ENCODE data around the gene RAPGEF3.

RAPGEF3 gene

DNA sequence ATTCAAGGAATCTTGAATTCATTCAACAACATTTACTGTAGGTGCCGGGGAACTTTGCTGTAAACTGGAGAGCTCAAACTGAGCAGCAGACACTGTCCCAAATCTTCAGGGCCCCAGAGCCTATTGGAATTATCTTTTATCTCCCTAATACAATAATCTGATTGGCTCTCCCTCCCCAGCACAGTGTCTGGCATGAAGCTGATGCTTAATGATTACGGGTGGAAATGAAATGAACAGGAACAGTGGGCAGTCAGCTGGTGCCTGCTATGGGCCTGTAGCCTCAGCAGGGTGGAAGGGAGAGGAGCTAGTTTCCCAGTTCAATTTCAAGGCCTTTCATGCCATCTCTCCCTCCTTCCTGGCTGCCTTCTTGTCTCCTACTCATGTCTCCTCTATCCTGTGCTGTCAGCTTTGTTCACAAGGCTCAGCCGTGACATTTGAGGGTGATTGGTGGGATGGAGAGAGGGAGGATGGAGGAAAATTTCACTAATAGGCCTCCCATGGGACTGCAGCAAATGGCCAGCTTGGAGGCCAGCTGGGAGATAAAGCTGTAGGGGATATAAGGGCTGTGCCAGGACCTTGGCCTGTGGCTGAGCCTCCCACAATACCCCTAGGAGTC, 4.3 kb upstream of the RAPGEF3 start:
- TF ChIP-seq, protein P1, sequence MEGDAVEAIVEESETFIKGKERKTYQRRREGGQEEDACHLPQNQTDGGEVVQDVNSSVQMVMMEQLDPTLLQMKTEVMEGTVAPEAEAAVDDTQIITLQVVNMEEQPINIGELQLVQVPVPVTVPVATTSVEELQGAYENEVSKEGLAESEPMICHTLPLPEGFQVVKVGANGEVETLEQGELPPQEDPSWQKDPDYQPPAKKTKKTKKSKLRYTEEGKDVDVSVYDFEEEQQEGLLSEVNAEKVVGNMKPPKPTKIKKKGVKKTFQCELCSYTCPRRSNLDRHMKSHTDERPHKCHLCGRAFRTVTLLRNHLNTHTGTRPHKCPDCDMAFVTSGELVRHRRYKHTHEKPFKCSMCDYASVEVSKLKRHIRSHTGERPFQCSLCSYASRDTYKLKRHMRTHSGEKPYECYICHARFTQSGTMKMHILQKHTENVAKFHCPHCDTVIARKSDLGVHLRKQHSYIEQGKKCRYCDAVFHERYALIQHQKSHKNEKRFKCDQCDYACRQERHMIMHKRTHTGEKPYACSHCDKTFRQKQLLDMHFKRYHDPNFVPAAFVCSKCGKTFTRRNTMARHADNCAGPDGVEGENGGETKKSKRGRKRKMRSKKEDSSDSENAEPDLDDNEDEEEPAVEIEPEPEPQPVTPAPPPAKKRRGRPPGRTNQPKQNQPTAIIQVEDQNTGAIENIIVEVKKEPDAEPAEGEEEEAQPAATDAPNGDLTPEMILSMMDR (IDR thresholded peaks at IDR 0.05; ENCODE audit: unreplicated experiment in 3 of 3), result no peak
- H3K4me3 Mint-ChIP-seq, result peak overlapping the region in 2 of 3 experiments; percentile 18 to 56
- H3K4me1 Mint-ChIP-seq, result peaks cover 39% of the 10 kb centered on the region
- H3K27me3 Mint-ChIP-seq (ENCODE audit: low read depth), result peaks cover 10% of the 10 kb centered on the region
- H3K27ac Mint-ChIP-seq, result peak overlapping the region; percentile 29 to 96 (median 78)
- no peaks in the 10 kb centered on the region for H3K9me3 Mint-ChIP-seq
- no peaks in the 10 kb centered on the region for H3K36me3 Mint-ChIP-seq (ENCODE audit: low read depth)

DNA sequence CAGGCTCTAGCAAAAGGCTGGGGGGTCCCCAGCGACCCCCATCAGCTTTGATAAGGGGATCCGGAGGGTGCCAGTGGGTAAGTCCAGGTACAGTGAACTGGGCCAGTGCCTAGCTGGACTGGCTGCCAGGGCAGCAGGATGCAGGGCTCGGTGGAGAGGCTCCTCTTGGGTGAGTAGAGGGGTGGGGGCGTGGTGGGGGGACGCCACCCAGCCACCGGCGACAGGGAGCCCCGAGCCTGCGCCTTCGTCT, 171 bp downstream of the RAPGEF3 start:
- Mint-ChIP-seq H3K4me3 (peak overlapping the region; percentile 83 to 88 (median 86)), H3K27ac (peak overlapping the region; percentile 74 to 92 (median 89)), H3K9me3 (no peaks in the 10 kb centered on the region), H3K36me3 (ENCODE audit: low read depth) (no peaks in the 10 kb centered on the region), H3K4me1 (peaks cover 56% of the 10 kb centered on the region), H3K27me3 (ENCODE audit: low read depth) (peaks cover 4% of the 10 kb centered on the region)
- TF ChIP-seq, protein P1 (IDR thresholded peaks at IDR 0.05; ENCODE audit: unreplicated experiment in 3 of 3), result no peak

DNA sequence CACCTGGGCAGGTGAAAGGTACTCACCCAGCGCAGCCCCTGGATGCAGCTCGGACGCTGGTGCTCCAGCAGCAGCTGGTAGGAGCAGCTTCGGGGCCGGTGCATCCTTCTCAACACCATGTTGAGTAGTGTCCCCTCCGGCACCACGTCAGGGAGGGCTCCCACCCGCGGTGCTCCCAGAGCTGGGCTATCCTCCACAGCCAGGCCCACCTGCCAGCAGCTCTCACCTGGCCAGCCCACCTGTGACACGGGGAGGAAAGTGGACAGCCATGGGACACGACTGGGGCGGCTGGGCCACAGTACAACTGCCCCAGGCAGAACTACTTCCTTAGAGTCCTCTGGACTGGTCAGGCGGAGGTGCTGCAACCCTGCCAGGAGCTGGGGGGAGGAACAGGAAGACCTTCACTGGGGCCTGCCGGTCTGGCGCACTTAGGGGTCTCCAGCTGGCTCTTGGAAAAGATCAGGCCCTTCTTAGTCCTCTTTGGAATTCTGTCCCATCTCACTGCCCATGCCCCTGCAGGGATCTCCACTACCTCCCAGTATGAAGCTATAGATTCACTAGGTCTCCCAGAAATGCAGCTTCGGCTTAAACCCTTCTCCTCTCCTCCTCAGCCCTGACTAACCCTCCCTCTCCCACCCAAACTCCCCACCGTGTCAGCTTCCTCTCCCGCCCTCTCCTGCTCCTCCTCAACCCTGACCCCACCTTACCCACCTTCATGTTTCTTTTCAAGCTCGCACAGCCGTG, 668 bp downstream of the RAPGEF3 start:
- H3K27me3 Mint-ChIP-seq (ENCODE audit: low read depth), result peaks cover 4% of the 10 kb centered on the region
- H3K27ac Mint-ChIP-seq, result peak overlapping the region; percentile 74 to 92 (median 89)
- no peaks in the 10 kb centered on the region for H3K36me3 Mint-ChIP-seq (ENCODE audit: low read depth)
- H3K4me3 Mint-ChIP-seq, result peak overlapping the region; percentile 83 to 88 (median 86)
- no peaks in the 10 kb centered on the region for H3K9me3 Mint-ChIP-seq
- TF ChIP-seq, protein P1 (IDR thresholded peaks at IDR 0.05; ENCODE audit: unreplicated experiment in 3 of 3), result no peak
- peaks cover 57% of the 10 kb centered on the region for H3K4me1 Mint-ChIP-seq

DNA sequence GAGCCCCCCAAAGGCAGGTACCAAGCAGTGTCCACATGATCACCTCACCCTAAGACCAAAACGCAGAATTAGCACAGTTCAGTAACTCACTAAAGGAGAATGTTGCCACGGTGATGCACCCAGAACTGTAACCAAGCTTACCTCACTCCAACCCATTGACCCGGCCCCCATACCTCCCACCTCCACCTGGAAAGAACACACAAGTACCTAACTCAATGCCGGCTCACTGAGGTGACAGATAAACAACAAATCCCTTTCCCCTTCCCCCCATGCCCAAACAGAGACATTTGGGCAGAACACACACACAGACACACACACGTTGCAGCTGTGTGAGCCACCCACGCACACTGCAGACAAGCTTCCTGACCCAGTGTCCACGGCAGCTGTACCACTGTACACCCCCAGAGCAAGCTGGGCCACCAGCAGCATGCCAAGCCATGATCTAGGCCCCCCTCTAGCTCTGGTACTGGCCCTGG, 1.3 kb downstream of the RAPGEF3 start:
- Mint-ChIP-seq H3K4me1 (peaks cover 50% of the 10 kb centered on the region), H3K27me3 (ENCODE audit: low read depth) (peaks cover 4% of the 10 kb centered on the region)

DNA sequence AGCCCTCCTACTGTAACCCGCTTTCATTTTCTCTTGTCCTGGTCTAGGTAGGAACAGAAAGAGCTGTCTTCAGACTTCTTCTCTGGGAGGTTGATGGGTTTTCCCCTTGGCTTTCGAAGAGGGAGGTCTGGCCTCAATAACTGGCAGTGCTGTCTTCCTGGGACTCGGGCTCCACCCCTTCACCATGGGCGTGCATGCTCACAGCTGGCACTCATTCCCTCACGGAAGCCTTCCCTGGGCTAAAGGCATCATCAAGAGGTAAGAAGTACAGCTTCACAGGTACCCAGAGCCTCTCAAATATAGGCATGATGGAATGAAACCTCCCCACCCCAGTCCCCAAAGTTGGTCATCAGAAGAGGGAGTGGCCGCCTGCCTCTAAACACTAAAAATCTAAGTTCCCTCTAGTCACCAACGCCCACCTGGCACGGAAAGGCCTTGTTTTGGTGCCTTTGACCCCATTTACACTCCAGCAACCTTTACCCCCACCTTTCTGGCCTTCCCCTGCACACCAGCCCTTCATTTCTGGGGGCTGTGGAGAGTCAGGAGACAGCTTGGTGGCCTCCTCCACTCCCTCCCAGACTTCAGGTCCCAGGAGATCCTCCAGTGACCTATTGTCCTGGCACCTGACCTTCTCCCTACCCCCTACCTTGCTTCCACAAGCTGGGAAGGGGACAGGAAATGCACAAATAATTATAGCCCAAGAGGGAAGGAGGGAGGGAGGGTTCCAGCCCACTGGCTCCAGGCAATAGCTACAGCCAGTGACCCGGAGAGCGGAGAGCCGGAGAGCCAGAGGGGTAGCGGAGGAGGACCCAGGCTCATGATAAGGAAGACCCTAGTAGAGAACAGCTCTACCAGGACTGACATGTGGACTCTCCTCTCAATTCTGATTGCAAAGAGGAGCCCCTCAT, 2.8 kb downstream of the RAPGEF3 start:
- Mint-ChIP-seq H3K36me3 (ENCODE audit: low read depth) (no peaks in the 10 kb centered on the region), H3K27me3 (ENCODE audit: low read depth) (peaks cover 4% of the 10 kb centered on the region), H3K27ac (peak overlapping the region; percentile 31 to 72 (median 69)), H3K4me1 (peaks cover 43% of the 10 kb centered on the region), H3K4me3 (peak overlapping the region; percentile 61 to 88 (median 86)), H3K9me3 (no peaks in the 10 kb centered on the region)
- TF ChIP-seq, protein P1 (IDR thresholded peaks at IDR 0.05; ENCODE audit: unreplicated experiment in 3 of 3), result no peak

More for the DNA sequence above, 1.3 kb downstream of the RAPGEF3 start:
- Mint-ChIP-seq H3K36me3 (ENCODE audit: low read depth) (no peaks in the 10 kb centered on the region), H3K9me3 (no peaks in the 10 kb centered on the region), H3K27ac (peak overlapping the region; percentile 53 to 75 (median 74)), H3K4me3 (peak overlapping the region; percentile 83 to 88 (median 86))
- TF ChIP-seq, protein P1 (IDR thresholded peaks at IDR 0.05; ENCODE audit: unreplicated experiment in 3 of 3), result no peak
